SW 1271 (cell line): Measurements from ENCODE around the gene DNM3.
A peak's percentile ranks its signal among the peaks of the same experiment; 100 is the strongest.

Source experiments
- DNase-seq, 2 experiments: peaks; one replicate each; lab custom pipeline; 2025; lab: John Stamatoyannopoulos, UW

The DNM3 gene

DNA sequence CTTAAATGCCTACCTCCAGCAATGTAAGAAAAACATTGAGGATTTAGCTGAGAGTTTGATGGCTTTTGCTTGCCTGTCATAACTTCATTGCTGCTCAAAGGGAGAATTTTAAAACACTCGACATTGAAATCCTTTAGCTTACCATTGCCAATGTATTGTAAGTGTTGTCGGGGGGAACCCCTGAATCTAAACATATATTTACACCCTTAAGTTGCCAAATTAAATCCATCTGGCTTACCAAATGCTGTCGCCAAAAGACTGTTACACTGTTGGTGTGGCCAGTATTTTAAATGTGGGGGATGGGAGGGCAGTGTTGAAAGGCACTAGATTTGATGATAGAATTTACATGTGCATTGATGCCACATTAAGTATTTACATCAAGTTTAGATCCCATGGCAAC, 554.3 kb downstream of the DNM3 start:
- no peak for DNase-seq

DNA sequence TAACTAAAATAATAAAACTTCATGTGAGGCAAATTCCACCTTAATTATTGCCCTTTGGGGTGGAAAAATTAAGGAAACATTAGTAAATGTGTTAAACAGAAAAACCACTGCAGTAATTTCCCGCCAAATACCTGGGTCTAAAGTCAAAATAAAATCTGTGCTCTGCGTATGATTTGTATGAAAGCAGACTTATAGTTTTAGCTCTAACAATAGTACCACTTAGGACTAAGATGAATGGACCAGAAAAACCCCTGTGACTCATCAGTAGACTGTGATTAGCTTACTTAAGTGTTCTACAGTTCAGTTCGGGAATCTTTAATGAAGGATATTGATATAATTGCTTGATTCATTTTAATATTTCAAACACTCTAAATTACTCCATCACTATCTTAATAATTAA, 555.9 kb downstream of the DNM3 start:
- no peak for DNase-seq

DNA sequence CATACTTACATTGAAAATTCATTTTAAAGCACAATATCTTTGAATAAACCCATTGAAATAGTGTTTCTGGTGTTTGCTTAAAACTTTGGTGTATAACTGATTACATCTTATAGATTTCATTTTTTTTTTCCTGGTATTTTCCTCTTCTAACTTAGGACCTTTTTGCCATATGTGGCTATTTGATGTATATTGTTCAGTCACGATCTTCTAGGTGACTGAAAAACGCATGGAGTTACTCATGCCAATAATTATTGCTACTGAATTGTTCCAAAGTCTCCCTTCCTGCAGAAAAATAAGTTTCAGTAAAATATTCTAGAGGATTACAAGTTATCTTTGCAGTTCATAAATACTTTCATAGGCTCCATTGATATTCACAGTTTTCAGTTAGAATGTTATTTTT, 556.3 kb downstream of the DNM3 start:
- DNase-seq, result no peak

DNA sequence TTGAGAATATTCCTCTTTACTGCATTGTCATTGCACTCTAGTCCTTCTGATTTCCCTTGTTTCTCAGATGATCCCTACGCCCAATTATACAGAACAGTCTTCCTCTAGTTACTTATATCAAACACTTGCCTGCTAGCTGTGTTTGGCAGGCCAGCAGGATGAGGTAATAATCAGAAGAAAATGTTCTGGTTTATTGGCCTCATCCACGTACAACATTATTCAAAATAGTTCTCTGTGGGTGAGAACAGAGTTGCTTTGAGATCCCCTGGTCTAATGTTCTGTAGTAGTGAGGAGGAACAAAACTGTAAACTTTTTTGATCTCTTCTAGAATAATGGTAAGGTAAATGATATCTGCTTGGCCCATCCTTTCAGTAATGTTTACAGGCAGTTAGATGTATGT, 556.9 kb downstream of the DNM3 start:
- DNase-seq, result no peak

DNA sequence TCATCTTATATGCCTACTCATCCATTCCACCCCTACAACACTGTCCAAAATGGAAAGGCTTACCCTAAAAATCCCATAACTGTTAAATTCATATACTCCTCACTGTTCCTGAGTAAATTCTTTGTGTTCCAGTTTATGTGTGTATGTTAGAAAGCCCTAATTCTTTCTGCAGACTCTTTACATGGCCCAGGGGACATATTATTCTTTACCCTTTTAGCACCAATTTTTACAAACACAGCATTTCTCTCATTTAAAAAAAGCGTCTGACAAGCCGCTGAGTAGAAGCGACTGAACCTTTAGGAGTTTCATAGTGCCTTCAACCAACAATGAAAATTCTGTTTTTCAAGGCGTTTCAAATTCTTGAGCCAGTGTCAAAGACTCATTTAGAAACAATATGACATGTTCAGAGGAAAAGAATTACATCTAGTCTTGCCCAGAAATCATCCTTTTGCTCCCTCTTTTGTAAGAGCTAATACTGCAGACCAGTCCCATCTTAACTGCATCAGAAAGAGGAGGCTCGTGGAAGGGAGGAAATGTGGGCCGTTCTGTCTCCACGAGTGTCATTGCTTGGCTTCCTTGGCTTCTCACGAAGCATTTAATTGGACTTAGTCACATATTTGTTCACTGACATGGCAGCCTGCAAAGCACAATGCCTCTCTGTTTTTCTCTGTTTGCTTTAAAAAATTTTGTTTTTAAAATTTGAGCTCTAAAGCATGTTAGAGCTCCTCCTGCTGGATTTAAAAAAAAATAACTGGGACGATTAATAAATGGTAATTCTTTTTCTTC, 557.9 kb downstream of the DNM3 start:
- peak; percentile 2 to 57 for DNase-seq

DNA sequence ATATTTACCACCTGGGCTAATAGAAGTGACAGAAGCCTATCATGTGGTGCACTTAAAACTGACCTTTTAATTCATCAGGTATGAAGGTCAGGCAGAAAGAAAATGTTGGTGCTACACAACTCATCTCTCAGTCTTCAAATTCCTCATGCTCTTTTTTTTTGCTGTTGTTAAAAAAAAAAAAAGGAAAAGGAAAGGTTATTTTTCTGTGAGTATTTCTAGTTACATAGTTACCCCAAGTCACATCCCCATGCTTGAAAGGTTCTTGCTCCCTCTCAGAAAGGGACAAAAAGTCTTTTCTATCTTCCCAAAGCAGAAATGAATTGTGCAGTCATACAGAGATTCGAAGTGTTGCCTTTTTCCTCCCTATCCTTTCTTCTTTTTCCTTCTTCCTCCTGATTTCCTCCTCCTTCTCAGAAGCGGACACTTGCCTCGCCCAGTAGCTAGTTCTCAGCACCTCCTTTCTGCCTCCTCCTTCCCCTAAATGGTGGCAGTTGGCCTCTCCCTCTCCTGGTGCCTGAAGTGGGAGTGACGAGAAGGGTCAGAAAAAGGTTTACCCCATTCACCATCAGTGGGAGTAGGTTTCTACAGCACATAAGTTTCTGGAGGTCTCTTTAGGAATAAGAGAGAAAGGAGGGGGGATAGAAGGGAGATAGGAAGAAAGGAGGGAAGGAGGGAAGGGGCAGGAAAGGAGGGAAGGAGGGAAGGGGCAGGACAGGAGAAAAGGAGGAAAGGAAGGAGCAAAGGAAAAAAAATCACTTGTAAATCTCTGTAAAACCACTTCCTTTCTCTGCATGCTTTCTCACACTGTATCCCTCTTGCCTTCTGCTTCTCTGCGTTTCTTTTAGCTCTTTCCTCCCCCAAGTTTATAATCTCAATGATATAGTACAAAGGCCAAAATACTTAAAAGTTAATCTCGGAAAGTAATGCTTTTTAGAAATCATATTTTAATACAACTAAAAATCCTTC, 558.7 kb downstream of the DNM3 start:
- no peak for DNase-seq

DNA sequence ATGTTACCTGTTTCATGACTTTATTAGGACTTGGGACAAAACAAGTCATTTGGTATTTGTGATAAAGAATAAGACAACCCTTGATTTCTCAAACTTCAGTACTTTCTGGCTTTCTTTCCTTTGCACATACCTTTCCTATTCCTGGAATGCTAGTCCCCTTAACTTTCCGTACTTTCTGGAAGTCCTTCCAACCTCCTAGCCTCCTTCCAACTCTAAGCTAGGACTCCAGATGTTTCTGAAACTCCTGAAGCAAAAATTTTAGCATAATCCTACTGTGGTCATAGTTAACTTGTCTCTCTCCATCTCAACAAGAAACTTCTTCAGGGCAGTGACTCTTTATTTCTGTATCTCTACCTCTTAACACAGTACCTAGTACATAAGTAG, 559.4 kb downstream of the DNM3 start:
- DNase-seq, result no peak

DNA sequence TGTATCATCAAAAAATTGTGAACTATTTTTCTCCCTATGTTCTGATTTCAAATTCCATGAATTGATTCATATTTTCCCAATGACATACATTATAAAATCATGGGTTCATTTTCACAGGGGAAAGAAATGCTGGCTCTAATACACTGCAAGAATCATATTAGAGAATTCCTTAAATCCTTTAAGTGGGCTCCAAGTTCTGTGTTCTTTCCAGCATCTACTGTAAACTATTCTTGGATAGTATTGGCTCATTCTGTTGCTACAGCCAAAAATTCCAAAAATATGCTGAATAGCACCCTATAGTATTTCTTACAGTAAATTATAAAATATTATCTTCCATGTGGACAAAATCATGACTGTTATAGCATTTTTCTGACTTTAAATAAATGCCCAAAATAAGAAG, 560.2 kb downstream of the DNM3 start:
- no peak for DNase-seq

DNA sequence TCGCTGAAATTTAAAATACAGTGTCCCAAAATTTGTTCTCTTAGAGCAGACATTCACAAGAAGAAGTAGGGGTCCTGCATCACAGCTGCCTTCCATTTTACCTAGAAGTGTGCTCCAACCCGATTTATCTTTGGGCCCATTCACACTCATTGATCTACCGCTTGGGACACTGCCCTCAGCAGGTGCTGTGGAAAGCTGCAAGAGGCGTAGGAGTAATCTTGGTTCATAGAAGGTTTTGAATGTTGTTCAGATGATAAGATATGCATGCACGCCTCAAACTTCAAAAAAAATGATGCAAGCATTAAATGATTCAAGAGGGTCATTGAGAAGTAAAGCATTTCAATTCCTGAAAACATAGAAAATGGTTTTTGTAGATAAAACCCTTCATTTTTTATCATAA, 560.6 kb downstream of the DNM3 start:
- no peak for DNase-seq

DNA sequence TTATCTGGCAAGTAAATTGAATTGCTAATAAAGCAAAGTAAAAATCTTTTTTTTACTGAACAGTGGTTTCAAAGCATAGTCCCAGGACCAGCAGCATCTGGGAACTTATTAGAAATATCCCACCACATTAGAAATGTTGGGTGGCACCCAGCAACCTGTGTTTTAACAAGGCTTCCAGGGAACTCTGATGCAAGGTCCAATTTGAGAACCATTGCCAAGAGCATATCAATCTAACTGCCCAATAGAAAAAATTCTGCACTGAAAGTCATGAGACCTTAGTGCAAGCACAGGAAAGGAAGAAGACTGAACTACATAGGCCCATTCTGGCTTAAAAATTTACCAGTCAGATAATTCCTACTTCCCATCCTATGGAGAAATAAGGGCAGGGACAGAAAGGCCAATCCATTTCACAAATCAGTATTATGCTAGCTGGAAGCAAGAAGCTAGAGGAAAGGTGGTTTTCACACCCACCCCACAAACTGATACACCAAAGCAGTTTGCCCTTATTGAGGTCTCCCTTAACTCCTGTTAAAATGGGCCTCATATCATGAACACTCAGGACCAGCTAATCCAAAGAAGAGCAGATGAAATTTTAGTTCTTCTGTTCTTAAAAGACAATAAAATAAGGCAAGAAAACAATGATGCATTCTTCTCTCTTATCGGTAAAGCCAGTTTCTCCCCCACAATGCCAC, 561.7 kb downstream of the DNM3 start:
- no peak for DNase-seq

DNA sequence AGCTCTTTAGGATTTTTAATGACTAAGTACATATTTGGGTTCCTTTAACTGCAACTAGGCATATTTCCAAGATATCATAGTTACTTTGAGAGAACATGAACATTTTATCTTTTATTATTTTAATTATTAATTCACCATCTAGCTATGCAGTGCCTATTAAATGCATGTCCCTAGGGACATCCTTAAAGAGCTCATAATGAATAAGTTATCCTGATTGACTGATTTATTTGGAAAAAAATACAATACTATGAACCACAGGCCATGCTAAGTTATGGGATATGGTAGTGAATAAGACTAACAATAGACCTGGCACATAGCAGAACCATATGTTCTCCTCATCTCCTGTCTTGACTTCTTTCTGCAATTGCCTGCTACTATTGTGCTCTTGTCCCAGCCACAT, 562.8 kb downstream of the DNM3 start:
- DNase-seq, result no peak

DNA sequence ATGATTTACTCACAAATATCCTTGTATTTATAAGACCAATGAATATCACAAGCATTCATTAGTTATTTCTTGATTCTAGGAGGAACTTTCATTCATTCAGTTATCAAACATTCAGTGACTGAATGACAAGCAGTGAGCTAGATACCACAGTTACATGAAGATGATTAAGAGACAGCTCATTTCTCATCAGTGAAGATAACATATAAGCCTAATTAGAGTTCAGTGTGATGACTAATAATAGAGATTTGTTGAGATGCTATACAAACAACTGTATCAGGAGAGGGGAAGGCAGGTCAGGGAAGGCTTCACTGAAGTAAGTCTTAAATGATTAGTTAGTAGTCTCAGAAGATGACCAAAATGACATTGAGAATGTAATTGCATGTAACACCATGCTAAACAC, 564.6 kb downstream of the DNM3 start:
- DNase-seq, result no peak

DNA sequence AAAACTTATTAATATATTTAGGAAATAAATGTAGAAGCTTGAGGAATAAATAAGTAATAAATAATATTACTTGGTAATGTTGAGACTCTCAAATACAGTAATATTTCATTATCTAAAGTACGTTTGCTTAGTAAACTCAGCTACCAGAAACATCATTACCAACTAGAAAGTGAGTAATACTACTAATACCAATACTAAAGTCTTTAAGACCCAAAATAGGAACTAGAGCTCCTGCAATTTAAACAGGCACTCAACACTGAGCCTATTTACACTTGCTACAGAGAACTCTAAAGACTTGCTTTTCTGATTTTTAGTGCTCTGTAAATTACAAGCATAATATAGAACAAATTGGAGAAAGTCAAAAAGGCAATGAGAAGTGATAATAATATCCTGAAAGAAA, 565.7 kb downstream of the DNM3 start:
- DNase-seq, result no peak

DNA sequence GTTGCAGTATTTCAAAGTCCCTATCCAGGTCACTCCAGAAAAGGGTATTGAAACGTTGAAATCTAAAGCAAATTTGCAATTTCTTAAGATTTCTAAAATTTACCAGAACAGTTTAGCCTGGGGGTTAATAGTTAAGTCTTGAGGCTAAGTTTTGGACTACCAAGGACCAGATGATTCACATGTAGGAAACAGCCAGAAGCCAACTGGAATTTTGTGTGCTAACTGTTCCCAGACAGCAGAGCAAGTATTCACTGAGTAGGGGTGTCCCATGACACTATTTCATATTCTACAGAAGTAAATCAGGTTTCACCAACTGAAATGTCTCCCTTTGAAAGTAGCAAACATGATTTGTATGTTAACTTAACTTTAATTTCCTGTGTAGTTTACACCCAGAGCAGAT, 567.7 kb downstream of the DNM3 start:
- no peak for DNase-seq

DNA sequence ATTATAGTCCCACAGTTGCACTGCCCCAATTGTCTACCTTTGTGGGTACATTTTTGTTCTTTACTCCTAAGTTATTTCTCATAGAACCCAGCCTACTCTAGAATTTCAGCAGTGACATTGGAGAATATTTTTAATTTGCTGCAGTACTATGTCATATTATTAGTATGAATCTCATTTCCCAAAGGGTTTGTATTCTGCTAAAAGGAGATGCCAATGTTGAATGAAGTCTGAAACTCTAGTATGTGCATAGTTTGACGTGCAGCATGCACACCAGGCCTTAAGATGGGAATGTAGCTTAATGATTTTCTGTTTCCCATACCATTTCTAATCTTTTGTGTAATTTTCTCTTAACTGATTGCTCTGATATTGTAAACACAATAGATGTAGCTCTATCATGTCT, 568.7 kb downstream of the DNM3 start:
- DNase-seq, result no peak

DNA sequence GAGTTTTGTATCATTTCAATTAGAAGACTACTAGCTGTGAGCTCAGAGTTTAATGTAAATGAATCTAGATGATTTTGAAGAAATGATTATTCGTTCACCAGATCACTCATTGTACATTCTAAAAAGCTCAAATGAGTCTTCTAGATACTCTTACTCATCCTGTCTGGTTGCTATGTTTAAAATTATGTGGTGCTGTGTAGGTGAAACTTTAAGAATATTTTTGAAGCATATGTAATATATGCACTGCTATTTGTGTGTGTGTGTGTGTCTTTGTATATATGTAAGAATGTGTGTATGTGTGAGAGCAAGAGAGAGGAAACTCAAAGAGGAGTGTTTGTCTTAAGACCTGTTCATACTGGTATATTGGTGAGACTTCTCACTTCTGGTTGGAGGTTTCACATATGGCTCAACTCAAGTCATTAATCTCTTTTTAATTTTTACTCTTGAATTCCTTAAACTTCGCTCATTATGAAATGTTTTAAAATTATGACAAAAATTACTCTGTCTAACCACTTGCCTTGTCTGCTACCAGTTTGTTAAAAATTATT, 570.6 kb downstream of the DNM3 start:
- DNase-seq, result no peak

DNA sequence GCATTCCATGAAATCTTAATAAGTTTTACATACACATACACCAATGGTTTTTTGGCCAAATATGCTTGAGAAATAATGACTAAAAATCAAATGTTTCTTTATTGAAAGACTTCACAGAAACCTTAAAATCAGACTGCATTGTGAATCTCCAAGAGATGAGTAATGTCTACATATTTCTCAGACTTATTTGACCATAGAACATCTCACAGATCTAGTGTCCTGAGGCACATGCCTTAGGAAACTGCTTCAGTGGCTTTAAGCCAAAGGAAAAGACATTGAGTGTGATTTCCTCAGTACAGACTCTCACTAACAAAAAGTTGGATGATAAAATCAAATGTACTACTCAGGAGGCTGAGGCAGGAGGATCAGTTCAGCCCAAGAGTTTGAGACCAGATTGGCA, 573.0 kb downstream of the DNM3 start:
- DNase-seq, result no peak

DNA sequence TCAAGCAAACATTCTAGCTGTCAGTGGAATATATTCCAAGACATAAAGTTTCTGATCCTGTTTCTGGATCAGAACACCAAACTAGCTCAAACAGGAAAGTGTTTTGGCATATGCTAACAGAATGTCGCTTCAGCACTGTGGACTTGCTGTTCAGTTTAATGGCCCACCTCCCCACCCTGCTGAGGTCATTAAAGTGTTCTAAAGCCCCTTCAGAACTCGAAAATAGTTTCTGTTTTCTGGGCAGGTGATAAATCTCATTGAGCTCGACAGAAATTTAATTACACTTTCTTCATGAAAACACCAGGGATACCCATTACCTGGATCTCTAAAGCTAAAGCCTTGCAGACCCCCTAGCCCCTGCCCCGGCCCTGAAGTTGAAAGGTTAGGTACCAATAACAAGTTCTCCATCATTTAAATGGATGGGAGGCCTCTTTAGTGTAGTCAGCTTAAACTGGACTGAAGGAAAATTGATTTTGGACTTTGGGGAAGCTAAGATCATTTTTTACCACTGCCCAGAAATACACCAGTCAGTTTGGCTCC, 575.3 kb downstream of the DNM3 start:
- DNase-seq, result no peak

DNA sequence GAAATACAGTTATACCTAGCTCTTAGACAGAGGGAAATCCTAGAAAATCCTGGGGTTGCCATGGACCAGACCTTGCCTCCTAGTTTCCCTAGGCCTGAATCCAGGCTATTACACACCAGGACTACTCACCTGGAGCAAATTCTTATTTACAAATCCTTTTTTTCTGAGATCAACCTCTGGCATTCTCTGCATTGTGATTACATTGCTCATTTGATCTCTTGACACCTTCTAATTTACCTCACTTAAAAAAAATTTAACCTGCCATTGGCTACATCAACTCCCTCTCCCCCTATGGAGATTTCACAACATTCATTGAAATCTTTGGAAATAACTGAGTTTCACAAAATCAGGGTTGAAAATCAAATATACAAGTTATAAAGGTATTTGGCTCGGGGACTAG, 576.3 kb downstream of the DNM3 start:
- DNase-seq, result peak in 1 of 2 experiments; percentile 33

DNA sequence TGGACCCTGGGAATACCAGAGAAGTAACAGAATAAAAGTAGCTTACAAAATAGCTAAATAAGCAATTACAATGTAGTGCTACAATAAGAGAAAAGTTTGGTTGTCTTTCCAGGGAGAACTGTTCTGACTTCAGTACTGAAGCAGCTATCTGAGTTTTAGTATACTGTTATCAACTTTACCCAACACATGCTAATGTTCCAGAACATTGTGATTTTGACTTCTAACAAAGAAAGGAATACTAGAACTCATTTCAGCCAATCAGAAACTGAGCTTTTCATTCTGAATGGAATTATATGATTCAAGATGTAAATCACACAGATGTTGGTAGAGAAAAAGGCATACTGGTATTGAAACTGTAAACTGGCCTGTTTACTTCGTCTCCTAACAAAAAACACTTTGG, 579.1 kb downstream of the DNM3 start, which contains the start of gene C1orf105:
TSS of gene C1orf105 (plus strand) at position 301 of the 400 bp plus-strand sequence. CDS start 201 bp downstream, outside the sequence.
- DNase-seq, result no peak

DNA sequence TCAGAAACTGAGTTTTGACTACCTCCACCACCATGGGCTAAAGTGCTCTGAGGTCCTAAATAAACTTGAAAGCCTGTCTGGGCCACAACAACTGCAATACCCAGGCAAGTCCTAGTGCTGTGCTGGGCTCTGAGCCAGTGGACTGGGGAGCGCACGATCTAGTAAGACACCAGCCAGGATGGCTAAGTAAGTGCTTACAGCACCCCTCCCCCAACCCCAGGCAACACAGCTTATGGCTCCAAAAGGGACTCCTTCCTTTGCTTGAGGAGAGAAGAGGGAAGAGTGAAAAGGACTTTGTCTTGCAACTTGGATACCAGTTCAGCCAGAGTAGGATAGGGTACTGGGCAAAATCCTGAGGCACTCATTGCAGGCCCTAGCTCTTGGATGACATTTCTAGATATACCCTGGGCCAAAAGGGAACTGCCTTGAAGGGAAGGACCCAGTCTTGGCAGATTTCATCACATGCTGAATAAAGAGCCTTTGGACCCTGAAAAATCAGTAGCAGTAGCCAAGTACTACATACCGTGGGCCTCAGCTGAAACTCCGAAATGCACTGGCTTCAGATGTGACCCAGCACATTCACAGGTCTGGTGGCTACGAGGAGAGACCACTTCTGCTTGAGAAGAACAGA, 580.8 kb downstream of the DNM3 start:
- no peak for DNase-seq
